GM18502 (cell line): ENCODE measurements around the gene GPHB5.
A peak's percentile ranks its signal among the peaks of the same experiment; 100 is the strongest.
"Not testable (repeated sequence)": the region's sequence is repeated elsewhere in the genome, so short reads cannot be mapped to it uniquely, and the experiment has no call there.

Source experiments
- ATAC-seq: cut with Tn5 transposase; IDR thresholded peaks from one replicate; pipeline ENCODE4 v1.9.1; 2021; ENCODE audit warnings: mild to moderate bottlenecking; ENCODE audit not compliant: unreplicated experiment, poor library complexity

Gene GPHB5

GRCh38 chr14:63296060-63296563 lies 22.6 kb downstream of the GPHB5 start:
- ATAC-seq: peak; percentile 85

GRCh38 chr14:63295231-63295685 lies 23.5 kb downstream of the GPHB5 start:
- ATAC-seq: peak; percentile 47

- ATAC-seq: no peak
Measured at GRCh38 chr14:63292805-63293204, 25.9 kb downstream of the GPHB5 start.

- ATAC-seq: no peak
Measured at GRCh38 chr14:63290741-63291430, 27.8 kb downstream of the GPHB5 start.

GRCh38 chr14:63288853-63289252 lies 29.9 kb downstream of the GPHB5 start:
- no peak for ATAC-seq

GRCh38 chr14:63287666-63288483 lies 30.9 kb downstream of the GPHB5 start:
- ATAC-seq: no peak

GRCh38 chr14:63286071-63286470 lies 32.7 kb downstream of the GPHB5 start:
- ATAC-seq: no peak

- ATAC-seq: peak; percentile 34
Measured at GRCh38 chr14:63283884-63284248, 34.9 kb downstream of the GPHB5 start.

GRCh38 chr14:63282997-63283883 lies 35.5 kb downstream of the GPHB5 start:
- peak; percentile 62 for ATAC-seq

GRCh38 chr14:63279933-63280332 lies 38.8 kb downstream of the GPHB5 start:
- not testable (repeated sequence) for ATAC-seq

- ATAC-seq: no peak
Measured at GRCh38 chr14:63277591-63278183, 41.0 kb downstream of the GPHB5 start.

- ATAC-seq: peak; percentile 72
Measured at GRCh38 chr14:63276492-63277342, 42.0 kb downstream of the GPHB5 start.

GRCh38 chr14:63276016-63276415 lies 42.7 kb downstream of the GPHB5 start:
- no peak for ATAC-seq

GRCh38 chr14:63275611-63276010 lies 43.1 kb downstream of the GPHB5 start:
- no peak for ATAC-seq

- no peak for ATAC-seq
Measured at GRCh38 chr14:63273717-63274655, 44.7 kb downstream of the GPHB5 start.

GRCh38 chr14:63273129-63273528 lies 45.6 kb downstream of the GPHB5 start:
- no peak for ATAC-seq

GRCh38 chr14:63269561-63270225 lies 49.0 kb downstream of the GPHB5 start:
- no peak for ATAC-seq

- no peak for ATAC-seq
Measured at GRCh38 chr14:63268771-63269170, 50.0 kb downstream of the GPHB5 start.
